Measurements from ENCODE around the gene ASB4.

DNA sequence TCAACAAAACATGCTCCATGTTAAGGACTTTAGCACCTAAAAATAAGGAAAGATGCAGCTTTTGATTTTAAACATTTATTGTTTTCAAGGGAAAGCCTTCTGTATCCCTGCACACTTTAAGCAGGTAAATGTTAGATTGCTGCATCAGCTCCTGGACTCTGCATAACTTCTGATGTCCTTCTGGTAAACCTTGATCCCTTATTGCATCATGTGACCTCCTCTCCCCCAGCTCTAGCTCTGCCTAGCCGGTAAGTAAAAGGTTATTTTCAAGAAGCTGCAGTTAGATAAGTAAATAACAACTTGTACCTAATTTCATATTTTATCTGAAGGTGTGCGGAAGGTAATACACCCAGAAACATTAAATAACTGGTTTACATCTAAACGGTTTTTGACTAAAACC lies 73.1 kb downstream of the ASB4 start:
- TF ChIP-seq, protein P1, sequence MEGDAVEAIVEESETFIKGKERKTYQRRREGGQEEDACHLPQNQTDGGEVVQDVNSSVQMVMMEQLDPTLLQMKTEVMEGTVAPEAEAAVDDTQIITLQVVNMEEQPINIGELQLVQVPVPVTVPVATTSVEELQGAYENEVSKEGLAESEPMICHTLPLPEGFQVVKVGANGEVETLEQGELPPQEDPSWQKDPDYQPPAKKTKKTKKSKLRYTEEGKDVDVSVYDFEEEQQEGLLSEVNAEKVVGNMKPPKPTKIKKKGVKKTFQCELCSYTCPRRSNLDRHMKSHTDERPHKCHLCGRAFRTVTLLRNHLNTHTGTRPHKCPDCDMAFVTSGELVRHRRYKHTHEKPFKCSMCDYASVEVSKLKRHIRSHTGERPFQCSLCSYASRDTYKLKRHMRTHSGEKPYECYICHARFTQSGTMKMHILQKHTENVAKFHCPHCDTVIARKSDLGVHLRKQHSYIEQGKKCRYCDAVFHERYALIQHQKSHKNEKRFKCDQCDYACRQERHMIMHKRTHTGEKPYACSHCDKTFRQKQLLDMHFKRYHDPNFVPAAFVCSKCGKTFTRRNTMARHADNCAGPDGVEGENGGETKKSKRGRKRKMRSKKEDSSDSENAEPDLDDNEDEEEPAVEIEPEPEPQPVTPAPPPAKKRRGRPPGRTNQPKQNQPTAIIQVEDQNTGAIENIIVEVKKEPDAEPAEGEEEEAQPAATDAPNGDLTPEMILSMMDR (IDR thresholded peaks at IDR 0.05; ENCODE audit: low read depth, low read length, poor library complexity, severe bottlenecking), result no peak
- no peak for TF ChIP-seq EZH2phosphoT487 (IDR thresholded peaks at IDR 0.05; ENCODE audit: borderline replicate concordance, low read length)

Measured in DOHH2 (cell line).